ENCODE data around the gene DLG1.

GRCh38 chr3:197205265-197205664 lies 93.1 kb downstream of the DLG1 start:
- no peak for TF ChIP-seq CTCF (IDR thresholded peaks at IDR 0.05)
- no peak for TF ChIP-seq POLR2A (IDR thresholded peaks at IDR 0.05)

Data from adrenal gland (tissue), 5 donors.